HG03469 (cell line): ENCODE measurements around the gene TMPRSS11B.
"Not testable (repeated sequence)": the region's sequence is repeated elsewhere in the genome, so short reads cannot be mapped to it uniquely, and the experiment has no call there.

Experiments used
- ATAC-seq: cut with Tn5 transposase; IDR thresholded peaks from one replicate; pipeline ENCODE4 v1.9.1; 2021; ENCODE audit warnings: mild to moderate bottlenecking, moderate library complexity, moderate number of reproducible peaks; ENCODE audit not compliant: unreplicated experiment

TMPRSS11B gene, protein sequence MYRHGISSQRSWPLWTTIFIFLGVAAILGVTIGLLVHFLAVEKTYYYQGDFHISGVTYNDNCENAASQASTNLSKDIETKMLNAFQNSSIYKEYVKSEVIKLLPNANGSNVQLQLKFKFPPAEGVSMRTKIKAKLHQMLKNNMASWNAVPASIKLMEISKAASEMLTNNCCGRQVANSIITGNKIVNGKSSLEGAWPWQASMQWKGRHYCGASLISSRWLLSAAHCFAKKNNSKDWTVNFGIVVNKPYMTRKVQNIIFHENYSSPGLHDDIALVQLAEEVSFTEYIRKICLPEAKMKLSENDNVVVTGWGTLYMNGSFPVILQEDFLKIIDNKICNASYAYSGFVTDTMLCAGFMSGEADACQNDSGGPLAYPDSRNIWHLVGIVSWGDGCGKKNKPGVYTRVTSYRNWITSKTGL

GRCh38 chr4:68245594-68245993 is at the start of gene TMPRSS11B:
TMPRSS11B (minus strand) TSS chr4:68245694; CDS start chr4:68245558, 136 bp downstream.
- no peak for ATAC-seq

DNA sequence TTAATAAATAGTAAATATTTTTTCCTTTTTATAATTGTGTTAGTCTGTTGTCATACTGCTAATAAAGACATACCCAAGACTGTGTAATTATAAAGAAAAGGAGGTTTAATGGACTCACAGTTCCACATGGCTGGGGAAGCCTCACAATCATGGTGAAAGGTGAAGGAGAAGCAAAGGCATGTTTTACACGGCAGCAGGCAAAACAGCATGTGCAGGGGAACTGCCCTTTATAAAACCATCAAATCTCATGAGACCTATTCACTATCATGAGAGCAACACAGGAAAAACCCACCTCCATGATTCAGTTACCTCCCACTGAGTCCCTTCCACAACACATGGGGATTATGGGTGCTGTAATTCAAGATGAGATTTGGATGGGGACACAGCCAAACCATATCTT is 45.8 kb upstream of the TMPRSS11B start:
- no peak for ATAC-seq

- ATAC-seq: no peak
Measured at GRCh38 chr4:68288393-68288740, 42.9 kb upstream of the TMPRSS11B start.

GRCh38 chr4:68287704-68288392 is 42.4 kb upstream of the TMPRSS11B start:
- ATAC-seq: no peak

GRCh38 chr4:68283714-68284113 is 38.2 kb upstream of the TMPRSS11B start:
- ATAC-seq: no peak

DNA sequence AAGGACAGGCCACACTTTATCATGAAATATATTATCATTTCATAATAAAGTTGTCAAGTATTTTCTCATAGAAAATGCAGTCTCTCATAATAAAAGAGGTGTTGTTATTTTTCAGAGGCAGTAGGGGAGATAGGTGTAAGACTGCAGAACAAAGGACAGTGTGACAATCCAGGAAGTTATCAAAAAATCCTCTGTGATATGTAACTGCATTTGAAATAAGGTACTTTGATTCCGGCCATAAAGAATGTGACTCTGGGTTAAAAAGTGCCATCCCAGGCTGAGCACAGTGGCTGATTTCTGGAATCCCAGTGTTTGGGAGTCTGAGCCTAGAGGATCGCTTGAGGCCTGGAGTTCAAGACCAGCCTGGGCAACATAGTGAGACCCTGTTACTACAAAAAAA is 37.6 kb upstream of the TMPRSS11B start:
- ATAC-seq: no peak

GRCh38 chr4:68281796-68282740 is 36.6 kb upstream of the TMPRSS11B start:
- ATAC-seq: not testable (repeated sequence)

DNA sequence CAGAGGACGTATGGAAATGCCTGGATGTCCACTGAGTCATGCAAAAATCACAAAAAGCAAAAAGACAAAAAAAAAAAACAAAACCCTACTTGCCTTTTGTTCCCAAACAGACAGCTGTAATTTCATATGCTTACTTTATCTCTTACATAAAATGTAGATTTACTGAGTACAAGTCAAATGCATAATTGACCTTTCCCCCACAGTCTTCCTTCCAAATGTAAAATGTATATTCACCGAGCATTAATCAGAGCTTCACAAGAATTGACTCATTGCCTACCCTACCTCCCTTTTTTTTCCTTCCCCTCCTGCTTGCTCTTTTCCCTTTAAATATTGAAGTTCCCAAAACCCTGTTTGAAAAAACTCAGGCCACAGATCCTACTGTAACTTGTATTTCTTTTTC is 32.5 kb upstream of the TMPRSS11B start:
- ATAC-seq: no peak

GRCh38 chr4:68277627-68278026 is 32.1 kb upstream of the TMPRSS11B start:
- ATAC-seq: no peak

GRCh38 chr4:68272860-68273259 is 27.4 kb upstream of the TMPRSS11B start:
- no peak for ATAC-seq

- no peak for ATAC-seq
Measured at GRCh38 chr4:68272380-68272779, 26.9 kb upstream of the TMPRSS11B start.

DNA sequence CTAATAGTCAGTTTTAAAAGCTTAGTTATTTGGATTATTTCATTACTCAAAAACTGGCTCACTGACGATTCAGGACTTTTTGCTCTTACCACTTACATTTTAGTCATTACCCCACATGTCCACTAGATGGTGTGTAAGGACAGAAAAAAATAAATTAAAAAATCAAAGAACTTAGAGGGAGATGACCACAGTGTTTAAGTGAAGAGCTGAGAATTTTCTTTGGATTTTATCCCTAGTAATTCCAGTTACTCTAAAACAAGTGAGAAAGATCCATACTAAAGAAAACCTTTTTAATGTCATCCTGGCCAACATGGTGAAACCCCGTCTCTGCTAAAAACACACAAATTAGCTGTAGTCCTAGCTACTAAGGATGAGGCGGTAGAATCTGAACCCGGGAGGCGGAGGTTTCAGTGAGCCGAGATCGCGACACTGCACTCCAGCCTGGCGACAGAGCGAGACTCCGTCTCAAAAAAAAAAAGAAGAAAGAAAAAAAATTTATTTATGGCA is 26.4 kb upstream of the TMPRSS11B start:
- ATAC-seq: peak; percentile 54

DNA sequence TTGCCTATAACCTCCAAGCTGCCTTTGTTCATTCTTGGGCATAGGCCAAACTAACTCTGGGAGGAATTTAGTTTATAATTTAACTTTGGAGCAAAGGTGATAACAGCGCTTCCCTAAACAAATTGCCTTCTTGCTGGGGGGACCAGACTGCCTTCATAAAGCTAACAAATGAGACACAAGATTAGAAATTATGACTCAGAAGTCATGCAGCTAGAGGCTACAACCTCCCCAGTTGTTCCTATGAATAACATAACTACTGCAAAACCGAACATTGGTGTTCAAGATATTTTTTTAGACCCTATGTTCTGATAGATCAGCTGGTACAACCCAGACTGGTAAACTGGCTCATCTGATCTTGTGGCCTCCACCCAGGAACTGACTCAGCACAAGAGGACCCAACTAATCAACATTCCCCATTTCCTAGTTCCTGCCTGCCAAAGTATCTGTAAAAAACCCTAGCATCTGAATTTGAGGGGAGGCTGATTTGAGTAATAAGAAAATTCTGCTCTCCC is 22.0 kb upstream of the TMPRSS11B start:
- ATAC-seq: no peak

DNA sequence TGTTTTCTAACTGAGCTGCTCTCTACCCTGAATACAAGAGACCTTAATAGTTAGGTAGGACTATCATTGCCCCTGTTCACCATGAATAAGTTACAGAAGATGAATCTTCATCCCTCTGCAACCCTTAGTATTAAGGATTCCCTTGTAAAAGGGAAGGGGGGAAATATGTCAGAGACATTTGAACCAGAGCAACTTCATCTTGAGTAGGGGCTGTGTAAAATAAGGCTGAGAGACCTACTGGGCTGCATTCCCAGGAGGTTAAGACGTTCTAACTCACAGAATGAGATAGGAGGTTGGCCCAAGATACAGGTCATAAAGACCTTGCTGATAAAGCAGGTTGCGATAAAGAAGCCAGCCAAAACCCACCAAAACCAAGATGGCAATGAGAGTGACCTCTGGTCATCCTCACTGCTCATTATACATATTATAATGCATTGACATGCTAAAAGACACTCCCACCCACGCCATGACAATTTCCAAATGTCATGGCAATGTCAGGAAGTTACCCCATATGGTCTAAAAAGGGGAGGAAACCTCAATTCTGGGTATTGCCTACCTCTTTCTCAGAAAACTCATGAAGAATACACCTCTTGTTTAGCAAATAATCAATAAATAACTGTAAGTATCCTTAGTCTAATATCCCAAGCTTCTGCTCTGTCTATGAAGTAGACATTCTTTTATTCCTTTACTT is 19.5 kb upstream of the TMPRSS11B start:
- no peak for ATAC-seq

DNA sequence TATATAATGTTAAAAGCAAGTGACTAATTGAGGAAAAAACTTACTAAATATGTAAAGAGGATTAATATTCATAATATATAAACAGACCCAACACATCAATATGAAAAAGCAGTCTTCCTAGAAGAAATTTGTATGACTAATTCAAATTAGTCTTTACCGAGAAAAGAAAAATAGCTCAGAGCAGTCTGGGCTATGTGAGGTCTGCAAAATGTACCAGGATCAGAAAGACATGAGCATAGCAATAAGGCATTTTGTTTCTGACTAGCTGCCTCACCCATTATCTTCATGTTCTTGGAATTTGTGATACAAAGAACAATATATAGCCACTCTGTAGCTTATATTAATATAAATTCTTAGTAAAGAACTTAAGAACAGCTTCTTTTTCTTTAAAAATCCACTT is 13.7 kb upstream of the TMPRSS11B start:
- no peak for ATAC-seq

DNA sequence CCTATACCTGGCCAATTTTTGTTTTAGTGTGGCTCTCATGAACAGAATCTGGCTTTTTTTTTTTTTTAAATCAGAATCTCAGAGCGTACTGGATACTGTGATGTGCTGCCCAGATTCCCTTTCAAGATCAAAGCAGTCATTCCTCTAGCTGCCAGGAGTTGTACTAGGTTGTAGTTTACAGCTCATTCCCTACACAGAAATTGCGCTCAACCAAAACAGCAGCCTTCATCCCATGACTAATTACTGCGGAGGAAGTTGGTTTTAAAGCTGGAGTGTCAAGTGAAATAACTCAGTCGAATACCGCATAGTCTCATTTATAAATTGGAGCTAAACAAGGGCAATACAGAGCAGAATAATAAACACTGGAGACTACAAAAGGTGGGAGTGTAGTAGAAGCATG is 12.2 kb upstream of the TMPRSS11B start:
- no peak for ATAC-seq

DNA sequence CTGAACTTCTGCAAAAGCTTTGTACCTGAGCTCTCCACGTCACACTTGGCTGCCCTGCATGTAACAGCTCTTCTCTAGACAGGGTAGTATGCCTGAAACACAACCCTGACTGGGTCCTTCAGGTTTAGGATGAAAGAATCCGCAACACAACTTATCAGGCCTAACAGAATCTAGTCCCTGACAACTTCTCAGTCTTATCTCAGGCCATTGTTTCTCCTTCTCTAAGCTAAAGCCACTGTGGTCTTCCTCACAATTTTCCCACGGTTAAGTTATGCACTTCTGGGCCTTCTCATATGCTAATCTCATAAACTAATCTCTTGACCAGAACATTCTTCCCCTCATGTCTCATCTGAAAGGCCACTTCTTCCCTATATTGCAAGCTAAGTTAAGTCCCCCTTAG is 10.8 kb upstream of the TMPRSS11B start:
- no peak for ATAC-seq

GRCh38 chr4:68250151-68250930 is 4.8 kb upstream of the TMPRSS11B start:
- no peak for ATAC-seq

- ATAC-seq: peak; percentile 92
Measured at GRCh38 chr4:68249434-68249833, 3.9 kb upstream of the TMPRSS11B start.
